Subcutaneous adipose tissue (tissue), 4 donors: Measurements from ENCODE around the gene IGSF21. TPM values are rescaled to one million over a fixed set of nuclear protein-coding genes. Genes with fewer than 3 reads are reported as not detected.

Source experiments
- CTCF ChIP-seq: fragments of 450-650 bp; IDR thresholded peaks from one replicate; pipeline ENCODE4 v1.5.1; 2016; ENCODE audit warnings: low read depth, mild to moderate bottlenecking, control low read depth, antibody characterized with exemption, moderate library complexity
- total RNA-seq, 4 donors: library from RNA; depleted of rRNA; stranded (reverse); fragments of >200 nt; gene quantifications; one replicate each; pipeline ENCODE4 v1.1.0, GENCODE V29; 2016

The IGSF21 gene
- total RNA-seq, 4 donors from 2014 or later = 0.98 to 12.6 (median 4.4) TPM; not detected in 1

- no peak for TF ChIP-seq CTCF
Measured at GRCh38 chr1:18230840-18231239, 123.2 kb downstream of the IGSF21 start.

DNA sequence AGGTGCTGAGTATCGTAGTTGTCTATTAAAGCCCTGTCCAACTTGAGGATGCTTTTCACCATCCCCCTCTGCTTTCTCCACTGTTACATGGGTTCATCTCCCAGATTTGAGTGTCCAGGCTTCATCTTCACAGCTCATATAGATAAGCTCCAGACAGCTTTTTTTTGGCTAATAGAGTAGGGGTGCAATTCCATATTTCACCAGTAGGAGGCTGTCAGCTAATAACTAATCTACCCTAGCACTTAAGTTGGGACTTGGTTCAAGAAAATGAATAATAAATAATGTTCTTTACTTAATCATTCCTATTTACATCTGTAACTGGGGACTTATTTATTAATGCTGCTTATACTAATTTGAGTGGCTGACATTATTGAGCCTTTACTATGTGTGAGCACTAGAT, 124.5 kb downstream of the IGSF21 start:
- TF ChIP-seq CTCF = no peak

- no peak for TF ChIP-seq CTCF
Measured at GRCh38 chr1:18233176-18233864, 125.7 kb downstream of the IGSF21 start.

DNA sequence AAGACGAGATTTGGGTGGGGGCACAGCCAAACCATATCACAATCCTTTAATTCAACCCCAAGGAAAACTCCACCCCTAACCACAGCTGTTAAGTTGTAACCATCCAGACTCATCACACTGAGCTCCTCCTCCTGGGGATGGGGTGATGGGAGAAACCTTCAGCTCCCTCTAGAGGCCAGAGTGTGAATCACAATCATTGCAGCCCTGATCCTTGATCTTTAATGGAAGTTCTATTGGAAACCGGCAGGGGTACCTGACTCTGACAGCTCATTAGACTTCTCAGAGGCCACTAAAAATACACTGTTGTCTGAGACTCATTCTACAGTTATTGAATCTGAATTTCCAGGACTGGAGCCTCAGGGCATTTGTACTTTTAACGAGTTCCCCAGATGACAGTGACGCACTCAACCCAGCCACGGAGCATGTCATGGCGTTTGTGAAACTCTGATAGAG, 127.2 kb downstream of the IGSF21 start:
- no peak for TF ChIP-seq CTCF

- no peak for TF ChIP-seq CTCF
Measured at GRCh38 chr1:18237371-18237770, 129.8 kb downstream of the IGSF21 start.

DNA sequence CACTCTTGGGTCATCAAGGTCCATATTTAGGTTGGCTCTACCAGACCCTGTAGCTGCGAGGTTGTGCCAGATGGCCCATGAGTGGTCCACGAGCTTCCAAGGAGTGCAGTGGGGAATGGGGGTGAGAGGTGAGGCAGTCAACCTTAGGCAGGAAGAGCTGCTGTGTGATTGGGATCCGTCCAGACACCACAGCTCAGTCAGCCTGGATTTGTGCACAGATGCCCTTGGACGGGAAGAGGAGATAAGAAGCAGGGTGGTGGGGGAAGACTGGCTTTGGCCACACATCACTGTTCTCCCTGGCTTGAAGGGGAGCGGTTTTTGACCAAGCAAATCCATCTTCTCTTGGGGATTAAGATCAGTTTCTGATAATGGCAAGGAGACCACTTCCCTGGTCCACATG, 130.6 kb downstream of the IGSF21 start:
- TF ChIP-seq CTCF = no peak

DNA sequence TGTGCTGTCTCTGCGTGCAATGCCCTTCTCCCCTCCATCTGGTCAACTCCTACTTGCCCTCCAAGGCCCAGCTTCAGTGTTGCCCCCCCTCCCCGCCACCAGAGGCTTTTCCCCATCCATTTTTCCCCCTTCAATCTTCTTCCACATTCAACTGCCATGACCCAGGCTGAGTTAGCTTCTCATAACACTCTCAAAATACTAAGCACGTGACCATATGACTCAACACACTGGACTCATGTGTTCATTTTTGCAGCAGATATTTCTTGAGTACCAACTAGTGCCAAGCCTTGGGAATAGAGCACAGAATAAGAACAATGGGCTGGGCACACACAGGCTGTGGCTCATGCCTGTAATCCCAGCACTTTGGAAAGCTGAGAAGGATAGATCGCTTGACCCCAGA, 132.1 kb downstream of the IGSF21 start:
- TF ChIP-seq CTCF = no peak
